ENCODE data around the gene RNF207.

The RNF207 gene

GRCh38 chr1:6205849-6206519 is at the start of gene RNF207:
Gene RNF207 (plus strand): TSS chr1:6206119. CDS start chr1:6206536, 417 bp downstream.
- Histone ChIP-seq H3K27me3 (ENCODE audit: control insufficient read depth in 1 of 2, insufficient read depth in 2 of 2, low read length in 2 of 2) (no peaks in the 10 kb centered on the region), H3K36me3 (ENCODE audit: control insufficient read depth in 2 of 2, insufficient read depth in 2 of 2, low read length in 2 of 2) (no peaks in the 10 kb centered on the region), H3K27ac (ENCODE audit: low read length) (peak within 1 kb of the TSS; percentile 46), H3K9me3 (ENCODE audit: control insufficient read depth in 2 of 2, low read length in 2 of 2) (no peaks in the 10 kb centered on the region), H3K9ac (ENCODE audit: low read length in 2 of 2) (peak within 1 kb of the TSS; percentile 57 to 66), H3K4me3 (ENCODE audit: low read length in 2 of 2) (peak within 1 kb of the TSS; percentile 59 to 75), H3K4me1 (ENCODE audit: control insufficient read depth, insufficient read depth, low read length) (peaks cover 40% of the 10 kb centered on the region)

- H3K36me3 ChIP-seq (ENCODE audit: control insufficient read depth in 2 of 2, insufficient read depth in 2 of 2, low read length in 2 of 2): no peaks in the 10 kb centered on the region
- no peaks in the 10 kb centered on the region for H3K9me3 ChIP-seq (ENCODE audit: control insufficient read depth in 2 of 2, low read length in 2 of 2)
- H3K27ac ChIP-seq (ENCODE audit: low read length): no peak overlapping the region
- H3K4me1 ChIP-seq (ENCODE audit: control insufficient read depth, insufficient read depth, low read length): no peaks in the 10 kb centered on the region
- no peak overlapping the region for H3K4me3 ChIP-seq (ENCODE audit: low read length in 2 of 2)
- no peaks in the 10 kb centered on the region for H3K27me3 ChIP-seq (ENCODE audit: control insufficient read depth in 1 of 2, insufficient read depth in 2 of 2, low read length in 2 of 2)
- no peak overlapping the region for H3K9ac ChIP-seq (ENCODE audit: low read length in 2 of 2)
These were observed 48.8 kb upstream of the RNF207 start for GRCh38 chr1:6157132-6157527.

GRCh38 chr1:6157528-6158174 is 48.3 kb upstream of the RNF207 start:
- Histone ChIP-seq H3K9ac (ENCODE audit: low read length in 2 of 2) (no peak overlapping the region), H3K27ac (ENCODE audit: low read length) (no peak overlapping the region), H3K4me1 (ENCODE audit: control insufficient read depth, insufficient read depth, low read length) (no peaks in the 10 kb centered on the region), H3K4me3 (ENCODE audit: low read length in 2 of 2) (no peak overlapping the region), H3K36me3 (ENCODE audit: control insufficient read depth in 2 of 2, insufficient read depth in 2 of 2, low read length in 2 of 2) (no peaks in the 10 kb centered on the region), H3K9me3 (ENCODE audit: control insufficient read depth in 2 of 2, low read length in 2 of 2) (no peaks in the 10 kb centered on the region), H3K27me3 (ENCODE audit: control insufficient read depth in 1 of 2, insufficient read depth in 2 of 2, low read length in 2 of 2) (no peaks in the 10 kb centered on the region)

GRCh38 chr1:6158181-6158580 is 47.7 kb upstream of the RNF207 start:
- H3K9me3 ChIP-seq (ENCODE audit: control insufficient read depth in 2 of 2, low read length in 2 of 2): no peaks in the 10 kb centered on the region
- no peaks in the 10 kb centered on the region for H3K4me1 ChIP-seq (ENCODE audit: control insufficient read depth, insufficient read depth, low read length)
- H3K4me3 ChIP-seq (ENCODE audit: low read length in 2 of 2): no peak overlapping the region
- peaks cover 0 to 4% of the 10 kb centered on the region in 2 donors for H3K27me3 ChIP-seq (ENCODE audit: control insufficient read depth in 1 of 2, insufficient read depth in 2 of 2, low read length in 2 of 2)
- H3K9ac ChIP-seq (ENCODE audit: low read length in 2 of 2): no peak overlapping the region
- H3K36me3 ChIP-seq (ENCODE audit: control insufficient read depth in 2 of 2, insufficient read depth in 2 of 2, low read length in 2 of 2): no peaks in the 10 kb centered on the region
- no peak overlapping the region for H3K27ac ChIP-seq (ENCODE audit: low read length)

GRCh38 chr1:6162341-6162740 is 43.6 kb upstream of the RNF207 start:
- Histone ChIP-seq H3K4me1 (ENCODE audit: control insufficient read depth, insufficient read depth, low read length) (no peaks in the 10 kb centered on the region), H3K36me3 (ENCODE audit: control insufficient read depth in 2 of 2, insufficient read depth in 2 of 2, low read length in 2 of 2) (no peaks in the 10 kb centered on the region), H3K27me3 (ENCODE audit: control insufficient read depth in 1 of 2, insufficient read depth in 2 of 2, low read length in 2 of 2) (peaks cover 0 to 6% of the 10 kb centered on the region in 2 donors), H3K9ac (ENCODE audit: low read length in 2 of 2) (no peak overlapping the region), H3K4me3 (ENCODE audit: low read length in 2 of 2) (no peak overlapping the region), H3K9me3 (ENCODE audit: control insufficient read depth in 2 of 2, low read length in 2 of 2) (no peaks in the 10 kb centered on the region), H3K27ac (ENCODE audit: low read length) (no peak overlapping the region)

- Histone ChIP-seq H3K9ac (ENCODE audit: low read length in 2 of 2) (no peak overlapping the region), H3K9me3 (ENCODE audit: control insufficient read depth in 2 of 2, low read length in 2 of 2) (no peaks in the 10 kb centered on the region), H3K4me3 (ENCODE audit: low read length in 2 of 2) (no peak overlapping the region), H3K4me1 (ENCODE audit: control insufficient read depth, insufficient read depth, low read length) (no peaks in the 10 kb centered on the region), H3K36me3 (ENCODE audit: control insufficient read depth in 2 of 2, insufficient read depth in 2 of 2, low read length in 2 of 2) (no peaks in the 10 kb centered on the region), H3K27me3 (ENCODE audit: control insufficient read depth in 1 of 2, insufficient read depth in 2 of 2, low read length in 2 of 2) (peaks cover 0 to 6% of the 10 kb centered on the region in 2 donors), H3K27ac (ENCODE audit: low read length) (no peak overlapping the region)
These were observed 43.1 kb upstream of the RNF207 start for GRCh38 chr1:6162773-6163172.

DNA sequence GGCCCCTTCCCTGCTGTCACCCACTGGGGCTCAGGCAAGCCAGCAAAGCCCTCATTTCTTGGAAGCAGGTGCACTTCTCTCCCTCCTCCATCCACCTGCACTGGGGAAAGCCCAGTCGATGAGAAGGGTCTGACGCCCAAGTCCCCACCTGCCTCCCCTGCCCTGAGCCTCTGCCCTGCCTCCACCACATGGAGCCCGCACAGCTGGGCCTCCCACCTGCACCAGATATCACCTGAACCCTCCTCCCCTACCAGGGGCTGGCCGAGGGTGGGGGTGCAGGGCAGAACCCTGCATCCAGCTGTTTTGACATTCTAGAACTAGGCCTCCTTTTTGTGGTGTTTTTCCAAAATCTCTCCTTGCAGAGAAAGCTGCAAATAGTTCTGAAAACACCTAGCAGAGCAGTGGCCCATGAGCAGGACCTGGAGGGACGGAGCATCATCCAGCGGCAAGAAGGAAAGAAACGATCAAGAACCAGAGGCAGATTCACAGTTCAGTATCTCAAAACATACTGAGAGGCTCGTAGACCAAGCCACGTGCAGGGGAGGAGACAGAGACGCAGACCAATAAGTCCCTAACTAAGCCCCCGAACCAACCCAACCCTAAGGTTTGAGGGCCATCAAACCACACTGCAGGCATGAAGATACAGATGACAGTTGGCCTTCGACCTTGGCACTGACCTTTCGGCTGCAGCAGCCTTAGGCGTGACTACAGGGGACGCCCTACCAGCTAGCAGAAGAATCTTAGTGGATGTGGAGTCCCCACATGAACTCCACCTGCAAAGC is 42.5 kb upstream of the RNF207 start:
- peaks cover 0 to 6% of the 10 kb centered on the region in 2 donors for H3K27me3 ChIP-seq (ENCODE audit: control insufficient read depth in 1 of 2, insufficient read depth in 2 of 2, low read length in 2 of 2)
- H3K9me3 ChIP-seq (ENCODE audit: control insufficient read depth in 2 of 2, low read length in 2 of 2): no peaks in the 10 kb centered on the region
- no peak overlapping the region for H3K4me3 ChIP-seq (ENCODE audit: low read length in 2 of 2)
- no peaks in the 10 kb centered on the region for H3K36me3 ChIP-seq (ENCODE audit: control insufficient read depth in 2 of 2, insufficient read depth in 2 of 2, low read length in 2 of 2)
- H3K27ac ChIP-seq (ENCODE audit: low read length): no peak overlapping the region
- no peaks in the 10 kb centered on the region for H3K4me1 ChIP-seq (ENCODE audit: control insufficient read depth, insufficient read depth, low read length)
- H3K9ac ChIP-seq (ENCODE audit: low read length in 2 of 2): no peak overlapping the region

DNA sequence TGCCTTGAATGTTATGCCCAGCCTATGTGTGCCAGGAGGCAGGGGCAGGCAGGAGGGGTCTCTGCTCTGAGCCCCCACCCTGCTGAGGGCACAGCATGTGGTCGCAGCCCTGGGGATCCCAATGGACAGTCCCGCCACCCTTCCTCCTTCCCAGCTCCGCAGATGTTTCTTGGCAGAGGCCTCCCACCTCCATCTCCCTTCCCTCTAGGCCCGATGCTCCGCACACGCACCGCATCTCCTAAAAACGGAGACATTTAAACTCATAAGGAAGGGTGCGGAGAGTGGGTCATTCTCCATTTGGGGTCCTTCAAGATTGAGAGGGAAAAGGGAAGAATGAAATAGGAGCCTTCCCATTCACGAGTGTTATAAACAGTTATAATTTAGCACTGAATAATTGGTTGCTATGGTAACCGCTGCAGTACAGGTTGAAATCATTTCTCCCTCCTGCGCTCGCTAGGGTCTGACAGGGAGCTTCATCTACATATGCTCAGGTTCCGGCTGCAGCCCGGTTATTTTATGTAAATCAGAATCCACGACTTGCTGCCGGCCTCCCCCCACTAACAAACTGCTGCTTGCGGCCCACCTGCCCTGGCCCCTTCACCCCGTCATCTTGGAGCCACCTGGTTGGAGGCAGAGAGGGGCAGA is 41.8 kb upstream of the RNF207 start:
- Histone ChIP-seq H3K36me3 (ENCODE audit: control insufficient read depth in 2 of 2, insufficient read depth in 2 of 2, low read length in 2 of 2) (no peaks in the 10 kb centered on the region), H3K4me3 (ENCODE audit: low read length in 2 of 2) (no peak overlapping the region), H3K4me1 (ENCODE audit: control insufficient read depth, insufficient read depth, low read length) (no peaks in the 10 kb centered on the region), H3K9ac (ENCODE audit: low read length in 2 of 2) (no peak overlapping the region), H3K9me3 (ENCODE audit: control insufficient read depth in 2 of 2, low read length in 2 of 2) (no peaks in the 10 kb centered on the region), H3K27me3 (ENCODE audit: control insufficient read depth in 1 of 2, insufficient read depth in 2 of 2, low read length in 2 of 2) (peaks cover 0 to 6% of the 10 kb centered on the region in 2 donors), H3K27ac (ENCODE audit: low read length) (no peak overlapping the region)

- no peaks in the 10 kb centered on the region for H3K9me3 ChIP-seq (ENCODE audit: control insufficient read depth in 2 of 2, low read length in 2 of 2)
- H3K4me3 ChIP-seq (ENCODE audit: low read length in 2 of 2): no peak overlapping the region
- H3K27me3 ChIP-seq (ENCODE audit: control insufficient read depth in 1 of 2, insufficient read depth in 2 of 2, low read length in 2 of 2): peaks cover 3 to 6% of the 10 kb centered on the region in 2 donors
- H3K4me1 ChIP-seq (ENCODE audit: control insufficient read depth, insufficient read depth, low read length): no peaks in the 10 kb centered on the region
- no peaks in the 10 kb centered on the region for H3K36me3 ChIP-seq (ENCODE audit: control insufficient read depth in 2 of 2, insufficient read depth in 2 of 2, low read length in 2 of 2)
- no peak overlapping the region for H3K27ac ChIP-seq (ENCODE audit: low read length)
- H3K9ac ChIP-seq (ENCODE audit: low read length in 2 of 2): no peak overlapping the region
These were observed 40.9 kb upstream of the RNF207 start for GRCh38 chr1:6165027-6165426.

DNA sequence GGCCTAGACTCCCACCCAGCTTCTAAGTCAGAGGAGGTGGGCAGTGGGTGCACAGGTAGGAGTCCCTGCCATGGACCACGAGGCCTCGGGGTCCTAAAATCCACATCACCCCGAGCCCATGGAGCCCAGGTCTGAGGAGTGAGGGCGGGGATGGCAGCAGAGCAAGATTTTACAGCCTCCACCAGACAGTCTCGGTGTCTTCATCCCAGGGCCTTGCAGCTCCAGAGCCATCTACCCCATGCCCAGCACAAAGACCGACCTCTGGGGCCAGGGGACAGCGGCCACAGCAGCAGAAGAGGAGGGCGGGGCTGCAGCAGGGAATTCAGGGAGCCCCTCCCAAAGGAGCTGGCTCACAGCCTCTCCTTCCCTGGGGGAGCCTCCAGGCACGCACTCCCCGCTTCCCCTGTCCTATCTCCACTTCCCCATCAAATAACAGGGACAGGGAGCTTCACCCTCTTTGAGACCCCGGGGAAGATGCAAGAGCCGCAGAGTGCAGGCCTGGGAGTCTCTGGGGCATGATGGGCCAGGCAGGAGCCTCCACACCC is 40.4 kb upstream of the RNF207 start:
- Histone ChIP-seq H3K27ac (ENCODE audit: low read length) (no peak overlapping the region), H3K9me3 (ENCODE audit: control insufficient read depth in 2 of 2, low read length in 2 of 2) (no peaks in the 10 kb centered on the region), H3K27me3 (ENCODE audit: control insufficient read depth in 1 of 2, insufficient read depth in 2 of 2, low read length in 2 of 2) (peaks cover 3 to 6% of the 10 kb centered on the region in 2 donors), H3K9ac (ENCODE audit: low read length in 2 of 2) (no peak overlapping the region), H3K4me1 (ENCODE audit: control insufficient read depth, insufficient read depth, low read length) (no peaks in the 10 kb centered on the region), H3K4me3 (ENCODE audit: low read length in 2 of 2) (no peak overlapping the region), H3K36me3 (ENCODE audit: control insufficient read depth in 2 of 2, insufficient read depth in 2 of 2, low read length in 2 of 2) (no peaks in the 10 kb centered on the region)

Measured in stomach smooth muscle (tissue), 2 donors.